ENCODE data around the gene LRP1B.
"Not testable (repeated sequence)": the region's sequence is repeated elsewhere in the genome, so short reads cannot be mapped to it uniquely, and the experiment has no call there.

Gene LRP1B

DNA sequence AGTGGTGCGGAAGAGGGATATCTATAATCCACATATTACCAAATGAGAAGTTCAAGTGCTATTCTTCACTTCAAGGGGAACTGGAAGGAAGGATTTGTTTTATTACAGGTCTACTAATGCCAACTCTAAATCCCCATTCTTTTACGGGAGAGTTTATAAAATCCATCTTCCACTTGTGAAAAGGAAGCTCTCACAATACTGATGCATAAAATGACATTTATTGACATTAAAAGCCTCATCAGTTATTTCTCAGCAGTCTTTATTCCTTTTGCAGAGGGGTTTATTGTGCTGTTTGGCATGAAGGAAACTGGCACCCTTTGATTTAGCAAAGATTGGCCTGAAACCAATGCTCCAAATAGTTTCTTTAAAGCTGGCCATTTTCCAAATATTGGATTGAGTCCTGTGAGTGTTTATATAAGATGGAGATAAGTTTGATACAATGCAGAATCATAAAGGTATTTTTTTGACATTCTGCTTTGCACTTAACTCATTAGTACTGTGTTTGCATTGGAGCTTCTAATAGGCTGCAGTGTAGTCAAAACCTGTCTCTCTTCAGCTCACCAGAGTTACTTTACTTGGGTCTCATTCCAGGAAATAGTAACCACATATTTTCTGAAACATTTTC is 26.6 kb downstream of the LRP1B start:
- no peak for DNase-seq (ENCODE audit: low read depth in 2 of 2)

GRCh38 chr2:142100970-142101369 is 29.8 kb downstream of the LRP1B start:
- DNase-seq (ENCODE audit: low read depth in 2 of 2), result no peak

- no peak for DNase-seq (ENCODE audit: low read depth in 2 of 2)
Observed at GRCh38 chr2:142100139-142100873, 30.5 kb downstream of the LRP1B start.

DNA sequence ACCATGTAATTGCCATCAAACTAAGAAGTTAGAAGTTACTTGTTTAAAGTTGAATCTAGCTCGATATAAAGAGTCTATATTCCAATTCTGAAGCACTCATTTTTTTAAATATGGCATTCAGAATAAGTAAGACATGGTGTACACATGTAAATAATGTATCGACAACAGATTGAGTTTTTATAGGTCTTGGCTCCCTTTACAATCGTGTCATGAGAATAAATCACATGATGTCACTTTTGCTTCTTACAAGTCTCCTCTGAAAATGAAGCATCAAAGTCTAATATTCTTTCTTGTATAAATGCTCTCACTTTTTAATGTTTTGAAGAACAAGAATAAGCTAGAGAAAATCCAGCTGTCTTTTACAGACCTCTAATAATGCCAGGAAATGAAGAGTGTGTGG is 33.1 kb downstream of the LRP1B start:
- no peak for DNase-seq (ENCODE audit: low read depth in 2 of 2)

- no peak for DNase-seq (ENCODE audit: low read depth in 2 of 2)
Observed at GRCh38 chr2:142095647-142096046, 35.2 kb downstream of the LRP1B start.

GRCh38 chr2:142094233-142094632 is 36.6 kb downstream of the LRP1B start:
- DNase-seq (ENCODE audit: low read depth in 2 of 2), result no peak

DNA sequence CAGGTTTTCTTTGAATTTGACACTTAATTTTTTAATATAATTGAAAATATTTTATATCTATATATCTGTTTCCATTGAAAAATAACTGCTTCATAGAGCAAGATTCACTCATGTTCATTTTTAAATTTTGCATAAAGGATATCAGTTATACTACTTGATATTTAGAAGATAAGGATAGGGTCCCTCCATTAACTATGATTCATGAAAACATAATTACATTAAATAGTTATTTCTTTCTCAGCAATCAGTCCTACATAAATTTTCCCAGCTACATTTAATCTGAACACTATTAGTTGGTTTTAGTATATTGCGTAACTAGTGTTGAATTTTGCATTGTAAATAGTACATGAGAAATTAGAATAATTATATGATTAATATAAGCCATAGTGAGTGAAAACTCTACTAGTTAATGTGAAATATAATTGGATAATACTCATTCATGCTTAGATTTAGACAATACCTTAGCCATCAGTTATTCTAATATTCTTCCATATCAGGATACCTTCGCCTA is 42.7 kb downstream of the LRP1B start:
- DNase-seq (ENCODE audit: low read depth in 2 of 2), result no peak

- DNase-seq (ENCODE audit: low read depth in 2 of 2), result not testable (repeated sequence)
Observed at GRCh38 chr2:142087585-142087984, 43.2 kb downstream of the LRP1B start.

DNA sequence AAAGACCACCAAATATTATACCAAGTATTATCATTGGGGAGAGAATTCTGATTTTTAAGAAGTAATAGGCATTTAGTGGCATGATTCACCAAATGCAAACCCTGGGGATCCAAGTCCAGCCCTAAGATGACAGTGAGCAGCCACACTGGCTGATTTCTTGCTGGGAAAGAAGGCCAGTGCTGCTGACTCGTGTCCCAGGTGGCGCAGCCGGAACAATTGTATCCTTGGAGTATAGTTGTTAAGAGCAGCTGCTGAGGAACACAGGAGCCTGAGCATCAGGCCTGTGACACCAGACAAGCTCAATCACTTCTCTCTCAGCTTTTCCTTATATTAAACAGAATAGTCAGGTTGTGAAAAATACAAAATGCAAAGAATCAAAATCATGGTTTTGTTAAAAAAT is 48.4 kb downstream of the LRP1B start:
- DNase-seq (ENCODE audit: low read depth in 2 of 2), result no peak

DNA sequence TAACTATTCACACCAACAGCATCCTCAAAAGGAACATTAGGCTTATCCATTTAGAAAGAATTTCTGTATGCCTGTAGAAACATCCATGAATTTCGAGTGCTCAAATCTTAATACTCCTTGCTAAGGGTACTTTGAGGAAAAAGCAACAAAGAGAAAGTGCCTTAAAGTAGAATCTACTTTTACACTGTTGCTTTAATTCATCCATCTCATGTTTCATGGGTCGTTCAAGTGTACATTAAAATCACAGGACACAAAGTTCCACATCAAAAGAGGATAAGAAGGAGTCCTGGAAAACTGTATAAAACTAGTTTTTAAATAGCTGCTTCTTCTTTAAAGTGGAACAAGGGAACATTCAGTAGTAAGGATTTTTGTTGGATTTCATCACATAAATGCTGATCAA is 54.5 kb downstream of the LRP1B start:
- no peak for DNase-seq (ENCODE audit: low read depth in 2 of 2)

DNA sequence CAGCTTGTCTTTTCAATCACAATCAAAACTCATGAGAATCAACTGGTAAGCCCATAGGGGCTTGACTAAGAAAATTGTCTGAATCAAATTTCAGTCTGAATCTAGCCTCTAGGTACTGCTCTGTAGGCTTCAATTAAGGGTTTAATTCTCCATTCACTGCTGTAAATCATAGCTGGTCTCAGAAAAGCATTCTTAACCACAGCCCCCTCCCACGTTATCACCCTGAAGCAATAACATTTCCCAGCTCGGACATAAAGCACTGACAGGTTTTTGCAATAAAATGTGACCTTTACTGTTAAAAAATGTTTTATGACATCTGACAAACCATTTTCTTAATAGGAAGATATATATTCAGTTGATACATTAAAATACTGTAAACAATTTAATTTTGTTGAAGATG is 55.0 kb downstream of the LRP1B start:
- DNase-seq (ENCODE audit: low read depth in 2 of 2), result no peak

GRCh38 chr2:142069251-142069888 is 61.4 kb downstream of the LRP1B start:
- DNase-seq (ENCODE audit: low read depth in 2 of 2), result no peak

GRCh38 chr2:142065700-142066099 is 65.1 kb downstream of the LRP1B start:
- no peak for DNase-seq (ENCODE audit: low read depth in 2 of 2)

GRCh38 chr2:142065156-142065555 is 65.7 kb downstream of the LRP1B start:
- DNase-seq (ENCODE audit: low read depth in 2 of 2), result no peak

DNA sequence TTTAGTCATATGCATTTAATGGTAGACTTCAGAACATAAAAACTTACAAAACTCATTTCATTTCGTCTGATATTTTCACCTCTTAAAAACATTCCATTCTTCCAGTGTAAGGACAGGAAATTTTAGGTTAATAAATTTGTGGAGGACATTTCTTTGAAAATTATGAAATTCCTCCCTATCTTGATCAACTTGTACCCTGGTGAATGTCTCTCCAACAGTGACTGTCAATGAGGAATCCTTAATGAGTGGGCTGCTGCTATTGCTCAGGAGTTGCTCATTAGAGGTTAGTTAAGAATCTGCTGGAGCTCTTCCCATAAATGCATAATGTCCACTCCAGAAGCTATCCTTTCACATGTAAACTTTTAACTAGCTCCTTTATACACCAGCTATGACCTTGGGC is 69.1 kb downstream of the LRP1B start:
- no peak for DNase-seq (ENCODE audit: low read depth in 2 of 2)

GRCh38 chr2:142058149-142058548 is 72.7 kb downstream of the LRP1B start:
- no peak for DNase-seq (ENCODE audit: low read depth in 2 of 2)

DNA sequence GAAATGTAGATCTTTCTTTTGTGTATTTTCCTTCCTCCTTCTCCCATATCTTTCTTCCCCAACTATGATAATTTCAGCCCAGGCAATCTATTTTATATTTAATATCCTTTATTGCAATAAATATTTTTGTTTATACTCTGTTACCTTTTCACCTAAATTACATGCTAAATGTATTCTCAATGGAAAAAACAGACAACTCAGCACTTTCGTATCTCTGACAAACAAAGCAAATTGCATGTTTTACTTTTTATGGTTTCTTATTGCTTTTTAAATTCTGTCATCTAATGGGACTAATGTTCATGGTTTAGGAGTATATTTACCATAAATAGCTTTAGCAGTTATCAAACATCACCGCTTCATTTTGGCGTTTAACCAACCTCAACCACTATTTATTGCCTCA is 74.0 kb downstream of the LRP1B start:
- DNase-seq (ENCODE audit: low read depth in 2 of 2), result no peak

GRCh38 chr2:142052220-142052863 is 78.5 kb downstream of the LRP1B start:
- no peak for DNase-seq (ENCODE audit: low read depth in 2 of 2)

DNA sequence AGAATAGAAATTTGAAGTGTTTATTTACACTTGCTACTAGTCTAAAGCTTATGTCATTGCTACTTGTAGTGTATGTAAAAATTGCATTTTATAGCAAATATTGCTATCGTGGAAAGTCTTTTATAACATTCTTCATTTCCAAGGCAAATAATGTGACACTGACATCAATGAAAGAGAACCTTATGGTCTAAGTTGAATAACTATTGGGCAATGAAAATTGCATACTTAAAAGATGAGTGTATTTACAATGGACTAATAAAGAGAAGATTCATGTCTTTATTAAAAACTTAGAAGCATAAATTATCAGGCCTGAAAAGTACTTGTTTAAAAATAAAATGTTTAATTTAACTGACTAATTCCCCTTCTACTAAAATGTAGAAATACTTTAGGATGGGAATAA is 82.2 kb downstream of the LRP1B start:
- no peak for DNase-seq (ENCODE audit: low read depth in 2 of 2)

DNA sequence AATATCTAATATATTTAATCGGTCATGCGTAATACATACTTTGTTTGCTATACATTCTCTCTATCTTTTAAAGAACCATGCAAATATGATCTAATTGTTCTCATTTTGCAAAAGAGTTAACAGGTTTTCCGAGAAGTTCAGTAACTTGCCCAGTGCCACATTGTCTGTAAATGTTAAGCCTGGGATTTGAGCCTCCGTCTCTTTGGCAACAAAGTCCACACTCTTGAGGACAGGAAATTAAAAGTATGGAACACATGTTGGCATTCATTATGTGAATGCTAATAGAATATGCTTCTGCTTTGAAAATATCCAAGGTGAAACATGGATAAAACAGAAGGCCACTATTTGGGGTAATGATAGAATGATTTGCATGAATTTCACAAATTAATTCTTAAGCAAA is 85.2 kb downstream of the LRP1B start:
- no peak for DNase-seq (ENCODE audit: low read depth in 2 of 2)

DNA sequence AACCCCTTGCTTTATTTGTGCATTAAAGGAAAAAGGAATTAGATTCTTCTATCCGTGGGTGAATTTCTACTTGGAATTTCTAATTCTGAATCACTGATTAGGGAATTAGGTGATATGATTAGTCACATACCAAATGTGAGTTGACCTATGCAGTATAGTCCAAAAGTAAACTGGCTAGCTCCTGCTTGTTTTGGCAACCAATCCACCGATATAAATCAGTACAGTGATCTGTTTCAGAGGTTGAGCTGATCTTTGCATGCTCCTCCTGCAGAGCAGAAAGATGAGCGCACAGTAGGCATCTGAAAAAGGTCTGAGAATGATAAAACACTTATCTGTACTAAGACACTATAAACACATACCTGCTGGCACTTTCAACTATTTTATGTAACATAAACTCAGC is 86.6 kb downstream of the LRP1B start:
- no peak for DNase-seq (ENCODE audit: low read depth in 2 of 2)

DNA sequence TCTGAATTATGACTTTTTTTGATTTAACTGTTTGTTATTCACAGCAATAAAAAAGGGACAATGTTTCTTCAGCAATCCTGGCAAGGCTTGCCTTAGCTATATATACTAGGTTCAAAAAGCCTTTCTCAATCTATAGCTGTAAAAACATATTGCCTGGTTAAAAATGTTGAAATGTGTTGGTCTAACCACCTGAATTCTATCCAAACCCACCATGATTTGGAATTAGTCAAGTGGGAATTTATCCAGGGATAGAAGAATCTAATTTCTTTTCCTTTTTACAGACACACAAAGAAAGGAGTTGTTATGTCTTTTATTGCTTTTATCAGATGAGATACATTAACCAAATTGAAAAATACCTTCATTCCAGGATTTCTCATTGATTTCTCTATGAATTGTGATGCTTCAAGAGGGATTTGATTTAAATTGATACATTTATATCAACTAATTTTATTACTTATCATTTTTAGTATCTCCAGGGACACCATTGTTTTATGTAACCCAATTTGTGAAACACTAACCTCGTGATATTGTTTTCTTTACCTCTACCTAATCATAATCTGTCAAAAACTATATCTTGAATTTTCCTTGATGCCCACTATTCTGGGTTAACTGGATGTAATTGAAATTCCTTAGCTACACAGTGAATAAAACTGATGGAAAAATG is 88.1 kb downstream of the LRP1B start:
- no peak for DNase-seq (ENCODE audit: low read depth in 2 of 2)
